Fibroblast of peridontal ligament (primary cell): ENCODE data around the gene CNTNAP5.

ENCODE experiments used
- DNase-seq: peaks from one replicate; pipeline ENCODE4 v3.0.0-alpha.2; 2010; ENCODE audit errors: extremely low read depth

CNTNAP5 gene

GRCh38 chr2:124558277-124558905 is 533.3 kb downstream of the CNTNAP5 start:
- DNase-seq, result no peak

GRCh38 chr2:124559236-124559635 is 534.1 kb downstream of the CNTNAP5 start:
- DNase-seq, result no peak

DNA sequence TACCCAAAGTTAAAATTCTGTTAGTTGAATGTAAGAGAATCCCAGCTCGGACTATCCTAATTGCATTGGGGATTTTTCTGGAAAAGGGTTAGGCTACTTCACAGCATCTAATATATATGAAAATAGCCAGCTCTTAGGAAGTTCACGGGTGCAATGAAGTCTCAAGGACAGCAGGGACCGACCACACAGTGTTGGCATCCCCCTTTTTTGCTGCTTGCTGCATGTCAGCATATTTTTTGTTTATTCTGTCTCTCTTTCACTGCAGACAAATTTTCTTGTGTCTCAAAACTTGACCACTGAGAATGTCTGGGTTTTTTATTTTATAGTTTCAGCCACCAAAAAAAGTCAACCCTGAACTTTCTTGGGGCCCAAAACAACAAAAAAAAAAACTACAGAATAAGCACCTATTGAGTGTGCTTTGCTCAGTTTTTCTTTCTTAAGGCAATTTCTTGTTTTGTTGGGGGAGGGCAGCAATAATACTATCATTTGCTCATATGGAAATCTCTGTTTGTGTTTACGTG is 535.6 kb downstream of the CNTNAP5 start:
- no peak for DNase-seq

- no peak for DNase-seq
These were observed 536.4 kb downstream of the CNTNAP5 start for GRCh38 chr2:124561486-124561885.

GRCh38 chr2:124563426-124563825 is 538.3 kb downstream of the CNTNAP5 start:
- no peak for DNase-seq

DNA sequence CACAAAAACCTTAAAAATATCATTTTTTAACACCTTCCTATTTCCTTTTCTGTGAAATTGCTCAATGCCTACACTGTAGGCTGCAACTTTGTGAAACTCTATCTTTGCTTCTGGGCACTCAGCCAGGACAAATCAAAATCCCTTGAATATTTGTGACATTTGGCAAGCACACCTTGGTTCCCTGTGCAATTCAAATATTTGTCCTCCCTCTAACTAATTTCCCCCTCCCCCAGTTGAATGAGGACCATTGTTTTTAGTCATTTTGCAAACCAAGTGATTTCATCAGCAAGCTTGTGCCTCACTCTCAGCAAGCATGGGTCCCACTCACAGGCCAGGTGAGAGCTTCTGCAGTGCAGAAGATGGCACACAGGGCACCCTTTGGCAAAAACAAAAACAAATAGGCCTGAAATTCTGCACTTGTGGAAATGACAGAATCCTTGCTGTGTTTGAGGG is 541.5 kb downstream of the CNTNAP5 start:
- no peak for DNase-seq

DNA sequence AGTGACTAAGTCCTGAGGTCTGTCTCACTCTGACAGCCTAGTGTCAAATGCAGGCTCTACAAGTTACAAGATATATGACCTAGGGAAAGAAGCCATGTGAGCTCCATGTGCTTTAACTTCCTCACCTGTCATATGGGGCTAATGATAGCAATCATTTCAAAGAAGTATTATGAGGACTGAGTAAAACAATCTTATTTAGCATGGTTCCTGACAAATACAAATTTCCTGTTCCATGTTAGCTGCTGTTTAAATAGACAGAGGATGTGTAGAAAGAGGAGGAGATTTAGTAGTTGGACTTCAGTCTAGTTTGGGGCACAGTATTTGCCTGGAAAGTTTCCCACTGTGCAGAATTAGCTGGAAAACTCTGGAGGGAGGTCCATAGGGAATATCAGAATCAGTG is 545.8 kb downstream of the CNTNAP5 start:
- no peak for DNase-seq

- no peak for DNase-seq
These were observed 546.7 kb downstream of the CNTNAP5 start for GRCh38 chr2:124571836-124572235.

DNA sequence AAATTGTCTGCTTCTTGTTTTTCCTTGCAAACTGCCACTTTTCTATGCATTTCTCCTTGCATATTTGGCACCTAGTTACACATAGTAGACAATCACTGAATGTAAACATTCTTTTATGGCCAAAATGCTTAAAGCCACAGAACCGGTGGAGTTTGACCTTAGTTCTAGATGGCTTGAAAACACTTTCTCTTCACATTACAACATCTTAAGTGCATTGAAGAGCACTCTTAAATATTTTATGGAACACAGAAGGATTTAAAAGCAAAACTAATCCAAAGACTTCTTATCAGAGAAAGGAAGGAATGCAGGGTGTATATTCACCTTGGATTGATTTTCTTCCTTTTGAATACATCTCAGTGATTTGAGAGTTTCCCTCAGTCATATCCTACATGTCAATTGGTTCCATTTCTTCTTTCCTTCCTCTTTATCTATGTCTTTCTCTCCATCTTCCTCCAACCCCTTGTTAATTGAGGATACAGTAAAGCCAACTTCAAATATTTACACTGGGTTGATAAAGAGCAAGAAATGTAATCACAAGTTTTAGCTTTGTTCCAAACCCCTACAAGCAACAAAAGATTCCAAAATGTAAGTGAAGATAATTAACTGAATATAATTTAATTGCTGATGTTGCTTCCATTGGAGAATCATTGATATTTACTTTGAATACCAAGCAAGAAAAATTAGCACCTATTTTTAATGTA is 548.0 kb downstream of the CNTNAP5 start:
- DNase-seq, result no peak

DNA sequence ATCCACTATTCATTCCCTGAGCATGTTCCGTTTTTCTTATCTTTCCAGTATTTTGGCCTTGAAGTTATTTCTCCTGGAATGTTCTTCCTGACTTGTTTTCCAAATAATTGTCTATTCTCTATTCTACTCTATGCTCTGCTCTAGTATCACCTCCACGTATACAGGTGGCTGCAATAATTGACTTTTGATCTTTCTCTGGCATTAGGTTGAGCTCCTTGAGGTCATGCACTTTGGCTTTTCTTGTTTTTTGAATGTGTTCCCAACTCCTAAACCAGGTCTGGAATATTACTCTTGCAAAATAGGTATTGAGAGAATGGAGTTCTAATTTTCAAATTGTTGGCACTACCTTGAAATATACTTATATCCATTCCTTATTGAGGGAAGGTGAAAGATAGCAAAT is 550.4 kb downstream of the CNTNAP5 start:
- no peak for DNase-seq

DNA sequence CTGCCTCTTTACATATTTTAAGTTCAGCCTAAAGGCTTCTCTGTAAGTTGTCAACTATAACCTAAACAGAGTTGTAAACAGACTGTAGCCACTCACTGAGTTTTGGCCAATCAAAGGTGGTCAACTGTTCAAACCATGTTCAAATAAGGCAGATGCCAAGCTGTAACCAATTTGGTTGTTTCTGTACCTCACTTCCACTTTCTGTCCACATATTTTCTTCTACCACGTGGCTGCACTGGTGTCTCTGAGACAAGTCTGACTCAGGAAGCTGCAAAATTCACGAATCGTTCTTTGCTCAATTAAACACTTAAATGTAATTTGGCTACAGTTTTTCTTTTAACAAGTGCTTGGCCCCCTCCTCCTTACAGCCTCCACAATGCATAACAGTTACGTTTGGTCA is 555.2 kb downstream of the CNTNAP5 start:
- no peak for DNase-seq

GRCh38 chr2:124582387-124582786 is 557.3 kb downstream of the CNTNAP5 start:
- DNase-seq, result no peak

- DNase-seq, result no peak
These were observed 559.5 kb downstream of the CNTNAP5 start for GRCh38 chr2:124584615-124585014.

DNA sequence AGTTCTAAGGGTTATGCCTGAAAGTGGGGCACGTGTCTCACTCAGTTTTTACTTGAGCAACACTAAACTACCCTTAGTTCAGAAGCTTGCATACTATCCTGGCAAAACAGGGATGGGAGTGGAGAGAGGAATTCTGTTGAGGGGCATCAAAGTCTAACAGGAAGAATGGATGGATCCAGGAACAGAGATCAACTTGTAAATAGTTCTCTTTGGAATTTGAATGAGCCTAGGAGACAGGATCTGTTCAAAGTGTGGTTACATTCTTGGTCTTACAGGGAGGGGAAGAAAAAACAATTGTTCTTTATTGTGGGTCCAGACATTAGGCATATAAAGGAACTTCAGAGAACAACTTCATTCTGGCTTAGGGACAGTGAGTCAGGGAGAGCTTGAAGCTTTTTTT is 560.2 kb downstream of the CNTNAP5 start:
- no peak for DNase-seq

DNA sequence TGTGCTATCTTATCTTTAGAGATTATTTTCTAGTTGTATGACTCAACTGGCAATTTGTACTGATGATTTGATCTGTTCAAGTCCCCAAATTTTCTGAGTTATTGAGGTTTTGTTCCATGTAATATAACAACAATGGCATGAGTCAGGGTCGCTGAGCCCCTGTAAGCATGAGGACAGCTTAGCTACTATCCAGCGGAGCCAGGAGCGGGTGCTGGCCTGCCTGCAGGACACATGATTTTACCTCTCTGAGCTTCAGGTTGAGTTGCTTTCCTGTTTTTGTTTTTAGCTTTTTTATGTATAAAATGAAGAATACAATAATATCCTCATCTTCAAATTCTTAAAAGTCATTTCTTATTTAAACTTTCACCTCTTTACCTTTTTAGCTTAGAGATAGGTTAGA is 561.1 kb downstream of the CNTNAP5 start:
- no peak for DNase-seq

- no peak for DNase-seq
These were observed 561.7 kb downstream of the CNTNAP5 start for GRCh38 chr2:124586835-124587234.

DNA sequence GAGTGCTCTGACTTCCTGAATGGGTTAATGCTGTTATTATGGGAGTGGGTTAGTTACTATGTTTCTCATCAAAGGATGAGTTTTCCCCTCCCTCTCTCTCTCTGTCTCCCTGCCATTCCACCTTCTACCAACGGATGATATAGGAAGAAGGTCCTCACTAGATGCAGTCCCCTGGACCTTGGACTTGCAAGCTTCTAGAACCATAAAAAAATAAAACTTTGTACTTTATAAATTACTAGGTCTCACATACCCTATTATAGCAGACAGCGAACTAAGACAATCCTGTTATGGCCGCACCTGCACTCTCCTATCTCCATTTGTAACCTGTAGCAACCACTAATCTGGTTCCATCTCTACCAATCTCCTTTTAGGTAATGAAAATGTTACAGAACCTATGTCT is 564.9 kb downstream of the CNTNAP5 start:
- DNase-seq, result no peak

DNA sequence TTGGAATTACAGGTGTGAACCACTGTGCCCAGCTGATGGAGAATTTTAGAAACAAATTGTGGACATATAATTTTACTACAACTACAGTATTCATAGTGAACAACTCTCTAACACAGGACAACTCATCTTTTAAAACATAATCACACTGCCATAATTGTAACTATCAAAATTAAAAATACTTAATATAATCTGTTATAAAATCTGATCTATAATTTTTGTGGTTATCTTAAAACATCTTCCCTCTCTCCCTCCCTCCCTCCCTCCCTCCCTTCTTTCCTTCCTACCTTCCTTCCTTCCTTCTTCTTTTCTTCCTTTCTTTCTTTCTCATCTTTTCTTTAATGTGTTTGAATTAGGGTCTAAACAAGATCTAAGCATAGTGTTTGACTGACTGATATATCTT is 577.7 kb downstream of the CNTNAP5 start:
- no peak for DNase-seq

GRCh38 chr2:124604940-124605339 is 579.9 kb downstream of the CNTNAP5 start:
- no peak for DNase-seq

DNA sequence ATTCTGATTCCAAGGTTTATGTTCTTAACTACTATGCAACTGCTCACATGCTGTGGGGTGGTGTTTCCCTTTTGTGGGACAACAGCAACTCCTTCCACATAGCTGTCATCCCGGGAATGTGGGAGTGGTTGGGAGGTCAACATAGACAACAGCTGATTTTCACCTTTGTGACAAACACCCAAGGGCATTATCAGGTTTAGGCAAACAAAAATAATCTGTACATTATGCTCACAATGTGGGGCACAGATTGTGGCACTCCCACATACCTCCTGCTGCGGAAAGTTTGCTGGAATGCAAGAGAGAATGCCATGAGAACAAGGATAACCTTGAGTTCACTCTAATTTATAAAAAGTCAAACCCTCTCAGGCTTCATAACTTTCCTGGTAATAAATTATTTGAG is 582.6 kb downstream of the CNTNAP5 start:
- DNase-seq, result no peak

DNA sequence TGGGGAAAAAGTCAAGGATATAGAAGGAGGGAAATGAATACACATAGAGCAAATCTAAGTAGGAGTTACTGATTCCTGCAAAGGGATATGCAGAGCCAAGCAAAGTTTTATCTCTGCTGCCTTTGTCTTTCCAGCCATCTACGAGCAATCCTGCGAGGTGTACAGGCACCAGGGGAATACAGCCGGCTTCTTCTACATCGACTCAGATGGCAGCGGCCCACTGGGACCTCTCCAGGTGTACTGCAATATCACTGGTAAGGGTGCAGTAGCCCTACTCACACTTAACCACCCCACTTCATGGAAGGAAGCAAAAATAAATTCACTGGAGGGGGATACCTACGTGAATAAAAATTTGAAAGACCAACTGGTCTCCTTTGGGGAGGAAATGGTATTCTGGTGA is 584.6 kb downstream of the CNTNAP5 start:
- no peak for DNase-seq

DNA sequence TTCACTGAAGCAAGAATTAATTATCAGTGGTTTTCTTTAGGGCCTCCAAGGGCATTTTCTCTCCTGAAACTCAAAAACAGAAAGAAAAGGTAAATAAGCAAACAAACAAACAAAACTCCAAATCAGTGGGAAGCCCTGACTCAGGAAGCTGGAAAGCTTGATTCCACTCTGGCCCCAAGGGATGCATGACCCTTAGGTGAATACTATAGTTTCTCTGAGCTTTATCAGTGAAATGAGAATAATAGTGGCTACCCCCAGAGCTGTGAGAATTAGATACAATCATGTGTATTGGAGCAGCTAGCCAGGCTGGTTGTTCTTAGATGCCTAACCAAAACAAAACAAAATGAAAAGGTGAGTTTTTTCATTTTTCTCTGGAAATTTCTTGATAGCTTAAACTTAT is 585.1 kb downstream of the CNTNAP5 start:
- DNase-seq, result no peak

GRCh38 chr2:124610866-124611265 is 585.8 kb downstream of the CNTNAP5 start:
- DNase-seq, result no peak
